ENCODE measurements around the gene ASPRV1.
"Not testable (repeated sequence)": the region's sequence is repeated elsewhere in the genome, so short reads cannot be mapped to it uniquely, and the experiment has no call there.

ASPRV1 gene

DNA sequence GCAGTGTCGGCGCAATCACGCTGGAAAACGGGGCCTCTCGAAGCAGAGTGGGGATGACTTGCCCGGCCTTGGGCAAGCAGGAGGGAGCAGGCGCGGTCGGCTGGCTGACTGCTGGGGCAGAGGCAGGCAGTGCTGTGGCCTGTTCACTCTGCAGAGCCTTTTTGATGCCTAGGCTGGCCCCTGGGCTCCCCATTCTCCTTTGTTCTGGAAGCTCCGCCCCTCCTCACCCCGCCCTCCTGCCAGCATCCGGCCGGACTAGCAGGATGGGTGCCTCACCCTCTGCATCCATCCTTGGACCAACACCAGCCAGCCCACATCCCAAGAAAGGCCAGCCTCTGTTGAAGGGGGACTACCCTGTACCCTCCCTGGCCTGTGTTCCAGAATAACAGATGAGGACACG, at the start of gene ASPRV1:
TSS of gene ASPRV1 (minus strand) at position 136 of the 400 bp plus-strand sequence. CDS start 195 bp downstream, outside the sequence.
- no peak for DNase-seq

GRCh38 chr2:70010576-70011111, 49.2 kb upstream of the ASPRV1 start:
- no peak for DNase-seq

GRCh38 chr2:70009762-70010575, 48.5 kb upstream of the ASPRV1 start:
- no peak for DNase-seq

DNA sequence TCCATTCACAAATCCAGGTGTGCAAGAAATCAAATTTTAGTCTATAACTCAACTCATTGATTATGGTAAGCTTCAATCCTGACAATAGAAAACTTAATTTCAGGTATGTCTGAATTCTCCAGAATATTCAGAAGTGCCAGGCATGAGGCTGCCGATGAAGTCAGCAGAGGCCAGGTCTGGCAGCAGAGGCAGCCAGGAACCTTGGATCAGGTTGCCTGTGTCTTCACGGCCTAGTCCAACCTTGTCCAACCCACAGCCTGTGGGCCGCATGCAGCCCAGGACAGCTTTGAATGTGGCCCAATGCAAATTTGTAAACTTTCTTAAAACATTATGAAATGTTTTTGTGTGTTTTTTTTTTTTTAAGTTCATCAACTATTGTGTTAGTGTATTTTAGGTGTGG, 46.9 kb upstream of the ASPRV1 start:
- no peak for DNase-seq

- no peak for DNase-seq
These were observed 45.7 kb upstream of the ASPRV1 start for GRCh38 chr2:70007151-70007550.

DNA sequence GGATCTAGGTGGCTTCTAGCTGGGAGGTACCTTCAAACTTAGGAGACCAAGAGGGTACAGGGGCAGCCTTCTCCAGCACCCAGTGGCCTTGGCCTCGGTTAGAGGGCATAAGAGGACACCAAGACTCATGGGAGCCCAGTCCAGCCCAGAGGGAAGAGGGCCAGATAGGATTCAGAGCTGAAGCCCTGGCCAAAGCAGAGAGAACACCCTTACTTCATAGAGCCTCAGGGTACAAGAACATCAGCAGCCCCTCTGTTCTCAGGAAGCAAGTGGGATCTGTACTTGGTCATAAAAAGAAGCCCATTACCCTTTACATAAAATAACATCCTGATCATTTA, 45.0 kb upstream of the ASPRV1 start:
- no peak for DNase-seq

DNA sequence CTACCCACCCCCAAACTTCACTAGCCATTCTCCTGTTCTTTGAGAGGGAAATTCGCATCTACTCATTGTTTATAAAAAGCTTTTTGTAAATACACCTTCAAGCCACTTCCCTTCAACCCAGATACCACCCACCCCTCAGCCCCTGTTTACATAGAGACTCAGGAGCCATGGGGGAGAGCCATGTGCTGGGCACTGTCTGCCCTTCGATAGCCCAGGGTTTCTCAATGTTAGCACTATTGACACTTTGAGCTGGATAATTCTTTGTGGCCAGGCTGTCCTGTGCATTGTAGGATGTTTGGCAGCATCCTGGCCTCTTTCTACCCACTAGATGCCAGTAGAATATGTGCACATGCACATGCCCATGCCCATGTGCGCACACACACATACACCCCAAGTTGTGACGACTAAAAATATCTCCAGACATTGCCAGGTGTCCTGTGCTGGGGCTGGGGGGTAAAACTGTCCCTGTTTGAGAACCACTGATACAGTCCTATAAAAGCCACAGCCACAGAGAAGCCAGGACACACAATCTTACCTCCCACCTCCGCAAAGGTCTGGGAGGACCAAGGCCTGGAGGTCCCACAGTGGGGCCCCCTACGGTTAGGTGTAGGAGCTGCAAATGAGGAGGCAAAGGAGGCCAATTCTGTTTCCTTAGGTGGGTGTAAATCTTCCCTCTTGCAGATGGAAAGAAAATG, 44.5 kb upstream of the ASPRV1 start:
- no peak for DNase-seq

GRCh38 chr2:70005216-70005615, 43.8 kb upstream of the ASPRV1 start:
- no peak for DNase-seq

DNA sequence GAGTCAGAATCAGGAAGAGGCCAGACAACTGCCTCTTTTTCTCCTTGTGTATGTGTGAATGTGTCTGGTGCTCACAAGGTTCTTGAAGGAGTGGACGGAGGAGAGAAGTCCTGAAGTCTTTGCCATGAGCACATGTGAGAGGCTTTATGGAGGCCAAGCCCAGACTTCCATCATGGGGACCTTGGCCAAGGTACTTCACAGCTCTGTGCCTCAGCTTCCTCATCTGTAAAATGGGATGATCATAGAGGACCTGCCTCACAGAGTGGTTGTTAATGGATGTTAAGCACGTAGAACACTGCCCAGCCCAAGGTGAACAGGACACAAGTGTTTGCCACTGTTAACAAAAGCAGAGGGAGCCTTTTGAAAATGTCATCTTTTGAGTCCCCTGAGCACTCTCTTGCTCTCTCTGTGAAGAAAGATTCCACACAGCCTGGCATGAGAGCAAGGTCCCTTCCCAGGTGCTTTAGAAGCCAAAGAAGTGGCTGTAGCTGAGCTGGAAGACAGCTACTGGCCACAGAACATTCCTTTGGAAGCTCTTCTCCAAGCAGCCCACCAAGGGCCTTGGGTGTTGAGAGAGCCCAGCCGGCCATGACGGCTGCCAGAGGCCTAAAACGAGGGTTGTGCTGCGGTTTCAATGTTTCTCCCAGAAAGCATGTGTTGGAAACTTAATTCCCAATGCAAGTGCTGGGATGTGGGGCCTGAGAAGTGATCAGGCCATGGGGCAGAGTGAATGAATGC, 41.8 kb upstream of the ASPRV1 start:
- no peak for DNase-seq

DNA sequence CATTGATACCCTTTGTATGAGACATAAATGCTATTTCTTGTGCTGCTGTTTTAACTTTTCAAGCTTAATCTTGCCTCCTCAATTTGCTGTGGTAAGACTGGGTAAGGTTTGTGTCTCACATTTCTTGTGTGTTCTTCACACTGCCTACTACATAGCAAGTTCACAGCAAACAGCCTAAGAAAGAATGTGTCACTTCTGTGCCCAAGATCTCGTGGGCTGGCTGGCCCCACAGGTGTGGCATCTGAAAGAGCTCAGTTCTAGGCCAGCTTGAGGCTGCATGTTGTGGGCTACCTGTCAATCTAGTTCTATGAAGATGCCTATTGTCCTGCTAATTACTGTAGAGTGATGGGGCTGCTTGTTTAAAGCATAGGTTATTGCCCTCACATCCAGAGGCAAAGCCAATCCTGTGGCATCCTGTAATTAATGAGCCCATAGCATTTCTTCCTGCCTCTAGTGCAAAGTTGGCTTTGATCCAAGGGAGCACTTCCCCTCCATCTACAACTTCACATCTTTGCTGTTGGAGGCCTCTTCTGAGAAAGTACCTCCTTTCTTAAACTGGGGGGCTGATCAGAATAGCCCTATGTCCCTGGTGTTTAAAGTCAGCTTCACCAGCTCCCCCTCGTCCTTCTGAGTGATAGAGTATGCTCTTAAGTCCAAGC, 40.9 kb upstream of the ASPRV1 start:
- DNase-seq, result no peak

DNA sequence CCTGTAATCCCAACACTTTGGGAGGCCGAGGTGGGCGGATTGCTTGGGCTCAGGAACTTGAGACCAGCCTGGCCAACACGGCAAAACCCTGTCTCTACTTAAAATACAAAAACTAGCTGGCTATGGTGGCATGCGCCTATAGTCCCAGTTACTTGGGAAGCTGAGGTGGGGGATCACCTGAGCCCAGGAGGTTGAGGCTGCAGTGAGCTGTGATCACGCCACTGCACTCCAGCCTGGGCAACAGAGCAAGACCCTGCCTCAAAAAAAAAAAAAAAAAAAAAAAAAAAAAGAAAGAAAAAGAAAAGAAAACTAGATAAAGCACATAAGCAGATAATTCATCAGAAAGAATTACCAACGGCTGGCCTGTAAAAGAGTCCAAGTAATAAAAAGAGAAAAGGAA, 39.1 kb upstream of the ASPRV1 start:
- not testable (repeated sequence) for DNase-seq

DNA sequence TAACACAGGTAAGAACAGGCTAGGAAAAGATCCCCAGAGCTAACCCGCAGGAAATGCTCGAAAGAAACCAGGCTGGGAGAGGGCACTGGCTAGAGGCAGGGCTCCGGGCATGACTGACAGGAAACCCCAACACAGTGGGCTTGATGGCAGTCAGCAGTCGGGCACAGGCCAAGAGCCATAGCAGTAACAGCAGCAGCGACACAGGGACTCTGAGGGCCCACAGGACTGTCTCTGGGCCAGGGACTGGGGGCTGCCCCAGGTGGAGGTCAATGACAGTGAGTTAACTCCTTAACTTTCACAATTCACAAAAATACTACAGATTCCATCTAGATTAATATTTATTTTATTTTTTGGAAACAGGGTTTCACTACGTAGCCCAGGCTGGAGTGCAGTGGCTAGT, 37.3 kb upstream of the ASPRV1 start:
- DNase-seq, result no peak

GRCh38 chr2:69997015-69997830, 35.8 kb upstream of the ASPRV1 start:
- no peak for DNase-seq

DNA sequence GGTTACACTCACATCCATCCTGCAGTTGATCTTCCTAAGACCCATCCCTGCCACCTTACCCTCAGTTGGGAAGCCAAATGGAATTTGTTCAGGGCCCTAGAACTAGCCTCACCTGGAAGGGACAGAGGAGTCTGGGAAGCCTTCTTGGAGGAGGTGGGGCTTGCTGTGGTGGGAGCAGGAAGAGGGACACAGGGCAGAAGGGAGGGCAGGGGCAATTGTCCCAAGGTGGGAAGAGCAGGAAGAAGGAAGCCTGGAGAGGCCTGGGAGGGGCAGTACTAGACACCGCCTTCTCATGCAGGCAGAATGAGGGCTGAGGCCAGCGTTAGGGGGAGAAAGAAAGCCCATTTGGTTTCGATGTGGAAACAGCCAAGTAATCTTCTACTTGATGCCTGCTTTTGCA, 34.1 kb upstream of the ASPRV1 start:
- DNase-seq, result no peak

DNA sequence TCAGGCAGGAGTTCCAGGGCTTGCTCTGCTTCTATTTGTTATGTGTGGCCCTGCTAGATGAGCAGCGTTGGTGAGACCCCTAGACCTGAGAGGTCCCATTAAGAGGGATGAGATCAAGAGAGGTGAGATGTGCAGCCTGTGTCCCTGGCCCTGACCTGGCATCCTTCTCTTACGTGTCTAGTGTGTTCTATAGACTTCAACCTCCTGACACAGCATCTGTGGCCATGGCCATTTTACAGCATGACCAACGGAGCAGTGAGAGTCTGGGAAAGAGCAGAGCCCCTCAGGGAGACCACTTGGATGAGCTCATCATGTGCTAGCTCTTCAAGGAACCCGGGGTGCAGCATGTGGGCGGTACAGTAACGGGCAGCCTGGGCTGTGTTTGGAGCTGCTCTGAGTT, 32.7 kb upstream of the ASPRV1 start:
- DNase-seq, result no peak

- DNase-seq, result no peak
These were observed 32.3 kb upstream of the ASPRV1 start for GRCh38 chr2:69993708-69994107.

DNA sequence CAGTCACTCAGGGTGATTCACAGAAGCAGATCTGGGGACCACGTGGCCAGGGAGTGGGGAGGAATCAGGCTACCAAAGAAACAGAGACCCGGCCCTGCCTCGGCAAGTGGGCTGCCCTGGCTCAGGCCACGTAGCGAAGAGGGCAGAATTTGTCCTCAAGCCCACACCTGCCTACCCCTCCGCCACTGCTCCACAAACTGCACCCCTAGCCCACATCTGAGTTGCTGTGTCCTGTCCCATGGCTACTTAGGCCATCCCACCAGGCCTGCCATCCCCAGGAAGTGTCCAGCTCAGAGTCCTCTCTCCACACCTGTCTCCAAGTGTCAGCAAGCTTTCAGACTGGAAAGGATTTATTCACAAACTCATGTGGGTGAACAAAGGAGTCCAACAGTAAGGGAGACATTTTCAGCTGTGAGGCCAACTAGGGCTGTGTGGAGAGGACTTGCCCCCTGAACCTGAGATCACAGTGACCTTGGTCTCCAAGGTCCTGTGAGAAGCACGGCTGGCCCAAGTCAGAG, 31.7 kb upstream of the ASPRV1 start:
- no peak for DNase-seq

DNA sequence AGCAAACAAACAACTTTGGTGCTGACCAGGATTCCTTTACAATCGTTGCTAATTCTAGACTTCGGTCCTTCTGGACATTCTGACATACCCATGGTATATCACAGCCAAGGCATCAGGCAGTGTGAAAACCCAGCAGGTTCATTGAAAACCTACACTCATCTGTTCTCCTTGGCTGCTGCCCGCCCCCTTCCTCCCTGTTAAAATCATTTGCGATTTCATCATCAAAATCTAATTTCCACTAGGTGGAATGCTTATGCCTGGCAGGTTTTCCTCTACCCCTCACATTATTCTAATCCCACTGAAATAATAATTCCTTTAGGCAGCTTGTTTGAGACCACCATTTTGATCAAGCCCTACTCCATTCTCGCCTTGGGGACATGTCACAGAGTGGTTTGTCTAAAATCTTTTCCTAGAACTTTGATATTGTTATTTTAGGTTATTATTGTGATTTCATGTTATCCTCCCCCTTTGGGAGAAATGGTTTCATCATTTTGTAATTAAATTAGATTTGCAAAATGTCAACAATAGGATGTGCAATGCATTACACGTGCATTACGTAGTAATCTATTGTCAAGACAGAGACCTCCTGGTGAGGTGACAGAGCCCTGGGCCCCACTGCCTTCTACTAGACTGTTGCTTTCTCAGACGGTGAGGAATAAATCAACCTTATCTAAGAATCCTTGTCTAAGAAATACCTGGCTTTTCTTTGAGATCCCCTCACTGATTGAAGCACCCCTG, 31.0 kb upstream of the ASPRV1 start:
- DNase-seq, result no peak

GRCh38 chr2:69989441-69990105, 28.1 kb upstream of the ASPRV1 start:
- DNase-seq, result no peak

GRCh38 chr2:69989009-69989408, 27.6 kb upstream of the ASPRV1 start:
- no peak for DNase-seq

All from stimulated activated CD4-positive, alpha-beta T cell treated with anti-CD3 and anti-CD28 coated beads, Interleukin-12 subunit alpha, Interleukin-12 subunit beta, amount 100 ng/mL, for 4 hours (primary cell).